H1 (cell line): Measurements from ENCODE around the gene TIAM2.

ENCODE experiments used
- POLR2A ChIP-seq, 2 experiments: IDR thresholded peaks; 1 replicate in 1 of 2; 2 replicates in 1 of 2; pipeline ENCODE4 v1.6.1; 2011; ENCODE audit warnings: low read depth in 2 of 2, low read length in 2 of 2, mild to moderate bottlenecking in 2 of 2; ENCODE audit errors: control extremely low read depth in 1 of 2
- POLR2AphosphoS5 ChIP-seq: IDR thresholded peaks from 2 replicates; pipeline ENCODE4 v1.6.1; 2011; ENCODE audit warnings: low read depth, low read length
- TF ChIP-seq, protein P1 (sequence below), 3 experiments: IDR thresholded peaks; 1 replicate in 2 of 3; 2 replicates in 1 of 3; pipeline versions ENCODE4 v1.5.1 to v1.6.1; 2011; ENCODE audit warnings: low read length in 3 of 3, mild to moderate bottlenecking in 3 of 3, inconsistent platforms in 2 of 3, low read depth in 1 of 3, moderate library complexity in 1 of 3; ENCODE audit not compliant: insufficient read depth in 1 of 3; ENCODE audit errors: control extremely low read depth in 1 of 3
- TF ChIP-seq, protein P2 (sequence below): IDR thresholded peaks from 2 replicates; pipeline ENCODE4 v1.6.1; 2012; ENCODE audit warnings: low read length, inconsistent platforms
- TF ChIP-seq, protein P3 (sequence below): IDR thresholded peaks from 2 replicates; pipeline ENCODE4 v1.6.1; 2011; ENCODE audit warnings: low read length, improper control_type of control experiment

DNA sequence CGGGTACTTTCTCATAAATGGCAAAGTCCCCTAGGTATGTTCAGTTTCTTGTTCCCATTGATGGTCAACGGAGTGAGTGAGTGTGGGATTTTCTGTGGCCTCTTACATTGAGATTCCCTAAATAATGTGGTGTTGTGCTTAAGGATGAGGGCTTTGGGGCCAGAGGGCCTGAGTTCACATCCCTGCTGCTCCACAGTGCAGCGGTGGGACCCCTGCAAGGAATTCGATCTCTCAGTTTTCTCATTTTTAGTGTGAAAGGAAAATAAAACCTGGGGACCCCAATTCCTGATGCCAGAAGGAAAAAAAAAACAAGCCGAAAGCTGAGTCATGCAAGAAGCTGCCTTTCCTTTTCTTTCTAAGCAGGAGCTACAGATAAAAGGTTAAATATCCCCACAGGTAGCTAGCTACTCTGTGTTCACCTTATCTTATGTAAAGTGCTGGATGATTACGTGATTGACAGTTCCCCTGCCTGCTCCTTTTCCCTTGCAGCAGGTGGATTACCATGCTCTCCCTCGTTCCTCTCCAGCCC is 148.5 kb downstream of the TIAM2 start:
- TF ChIP-seq, protein P1, sequence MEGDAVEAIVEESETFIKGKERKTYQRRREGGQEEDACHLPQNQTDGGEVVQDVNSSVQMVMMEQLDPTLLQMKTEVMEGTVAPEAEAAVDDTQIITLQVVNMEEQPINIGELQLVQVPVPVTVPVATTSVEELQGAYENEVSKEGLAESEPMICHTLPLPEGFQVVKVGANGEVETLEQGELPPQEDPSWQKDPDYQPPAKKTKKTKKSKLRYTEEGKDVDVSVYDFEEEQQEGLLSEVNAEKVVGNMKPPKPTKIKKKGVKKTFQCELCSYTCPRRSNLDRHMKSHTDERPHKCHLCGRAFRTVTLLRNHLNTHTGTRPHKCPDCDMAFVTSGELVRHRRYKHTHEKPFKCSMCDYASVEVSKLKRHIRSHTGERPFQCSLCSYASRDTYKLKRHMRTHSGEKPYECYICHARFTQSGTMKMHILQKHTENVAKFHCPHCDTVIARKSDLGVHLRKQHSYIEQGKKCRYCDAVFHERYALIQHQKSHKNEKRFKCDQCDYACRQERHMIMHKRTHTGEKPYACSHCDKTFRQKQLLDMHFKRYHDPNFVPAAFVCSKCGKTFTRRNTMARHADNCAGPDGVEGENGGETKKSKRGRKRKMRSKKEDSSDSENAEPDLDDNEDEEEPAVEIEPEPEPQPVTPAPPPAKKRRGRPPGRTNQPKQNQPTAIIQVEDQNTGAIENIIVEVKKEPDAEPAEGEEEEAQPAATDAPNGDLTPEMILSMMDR (IDR thresholded peaks at IDR 0.05; ENCODE audit: control extremely low read depth in 1 of 3, insufficient read depth in 1 of 3, low read depth in 1 of 3, low read length in 3 of 3) = no peak
- TF ChIP-seq, protein P2, sequence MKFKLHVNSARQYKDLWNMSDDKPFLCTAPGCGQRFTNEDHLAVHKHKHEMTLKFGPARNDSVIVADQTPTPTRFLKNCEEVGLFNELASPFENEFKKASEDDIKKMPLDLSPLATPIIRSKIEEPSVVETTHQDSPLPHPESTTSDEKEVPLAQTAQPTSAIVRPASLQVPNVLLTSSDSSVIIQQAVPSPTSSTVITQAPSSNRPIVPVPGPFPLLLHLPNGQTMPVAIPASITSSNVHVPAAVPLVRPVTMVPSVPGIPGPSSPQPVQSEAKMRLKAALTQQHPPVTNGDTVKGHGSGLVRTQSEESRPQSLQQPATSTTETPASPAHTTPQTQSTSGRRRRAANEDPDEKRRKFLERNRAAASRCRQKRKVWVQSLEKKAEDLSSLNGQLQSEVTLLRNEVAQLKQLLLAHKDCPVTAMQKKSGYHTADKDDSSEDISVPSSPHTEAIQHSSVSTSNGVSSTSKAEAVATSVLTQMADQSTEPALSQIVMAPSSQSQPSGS = no peak
- no peak for TF ChIP-seq POLR2A (IDR thresholded peaks at IDR 0.05; ENCODE audit: control extremely low read depth in 1 of 2, low read depth in 2 of 2, low read length in 2 of 2)
- TF ChIP-seq, protein P3, sequence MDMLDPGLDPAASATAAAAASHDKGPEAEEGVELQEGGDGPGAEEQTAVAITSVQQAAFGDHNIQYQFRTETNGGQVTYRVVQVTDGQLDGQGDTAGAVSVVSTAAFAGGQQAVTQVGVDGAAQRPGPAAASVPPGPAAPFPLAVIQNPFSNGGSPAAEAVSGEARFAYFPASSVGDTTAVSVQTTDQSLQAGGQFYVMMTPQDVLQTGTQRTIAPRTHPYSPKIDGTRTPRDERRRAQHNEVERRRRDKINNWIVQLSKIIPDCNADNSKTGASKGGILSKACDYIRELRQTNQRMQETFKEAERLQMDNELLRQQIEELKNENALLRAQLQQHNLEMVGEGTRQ = no peak
- TF ChIP-seq POLR2AphosphoS5 = no peak
